ENCODE measurements around the gene FMNL2. TPM values are rescaled to one million over a fixed set of nuclear protein-coding genes. Genes with fewer than 3 reads are reported as not detected.

The FMNL2 gene
- total RNA-seq, 1 donor from 2014 or later, result 108 TPM

DNA sequence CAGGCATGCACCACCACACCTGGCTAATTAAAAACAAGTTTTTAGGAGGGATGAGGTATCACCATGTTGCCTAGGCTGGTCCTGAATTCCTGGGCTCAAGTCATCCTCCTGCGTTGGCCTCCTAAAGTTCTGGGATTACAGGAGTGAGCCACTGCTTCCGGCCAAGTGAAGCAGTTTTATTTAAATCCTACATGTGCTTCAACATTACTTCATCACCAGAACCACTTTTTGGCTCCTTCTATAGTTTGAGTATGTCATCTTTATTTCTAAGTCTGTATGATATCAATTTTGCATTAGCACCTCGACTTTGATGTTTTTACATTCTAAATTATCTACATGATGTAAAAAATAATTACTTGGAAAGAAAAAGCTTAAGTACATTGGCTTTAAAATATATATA lies 144.3 kb downstream of the FMNL2 start:
- Mint-ChIP-seq H3K9me3 (ENCODE audit: low read depth) (peaks cover 4% of the 10 kb centered on the region), H3K27ac (no peak overlapping the region), H3K4me3 (ENCODE audit: low read depth) (no peak overlapping the region), H3K27me3 (no peaks in the 10 kb centered on the region), H3K4me1 (ENCODE audit: low read depth) (peaks cover 30% of the 10 kb centered on the region), H3K36me3 (ENCODE audit: insufficient read depth) (no peaks in the 10 kb centered on the region)
- no peak for DNase-seq (ENCODE audit: low spot score, unreplicated experiment)
- TF ChIP-seq, protein P1, sequence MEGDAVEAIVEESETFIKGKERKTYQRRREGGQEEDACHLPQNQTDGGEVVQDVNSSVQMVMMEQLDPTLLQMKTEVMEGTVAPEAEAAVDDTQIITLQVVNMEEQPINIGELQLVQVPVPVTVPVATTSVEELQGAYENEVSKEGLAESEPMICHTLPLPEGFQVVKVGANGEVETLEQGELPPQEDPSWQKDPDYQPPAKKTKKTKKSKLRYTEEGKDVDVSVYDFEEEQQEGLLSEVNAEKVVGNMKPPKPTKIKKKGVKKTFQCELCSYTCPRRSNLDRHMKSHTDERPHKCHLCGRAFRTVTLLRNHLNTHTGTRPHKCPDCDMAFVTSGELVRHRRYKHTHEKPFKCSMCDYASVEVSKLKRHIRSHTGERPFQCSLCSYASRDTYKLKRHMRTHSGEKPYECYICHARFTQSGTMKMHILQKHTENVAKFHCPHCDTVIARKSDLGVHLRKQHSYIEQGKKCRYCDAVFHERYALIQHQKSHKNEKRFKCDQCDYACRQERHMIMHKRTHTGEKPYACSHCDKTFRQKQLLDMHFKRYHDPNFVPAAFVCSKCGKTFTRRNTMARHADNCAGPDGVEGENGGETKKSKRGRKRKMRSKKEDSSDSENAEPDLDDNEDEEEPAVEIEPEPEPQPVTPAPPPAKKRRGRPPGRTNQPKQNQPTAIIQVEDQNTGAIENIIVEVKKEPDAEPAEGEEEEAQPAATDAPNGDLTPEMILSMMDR (IDR thresholded peaks at IDR 0.05; ENCODE audit: unreplicated experiment), result no peak

DNA sequence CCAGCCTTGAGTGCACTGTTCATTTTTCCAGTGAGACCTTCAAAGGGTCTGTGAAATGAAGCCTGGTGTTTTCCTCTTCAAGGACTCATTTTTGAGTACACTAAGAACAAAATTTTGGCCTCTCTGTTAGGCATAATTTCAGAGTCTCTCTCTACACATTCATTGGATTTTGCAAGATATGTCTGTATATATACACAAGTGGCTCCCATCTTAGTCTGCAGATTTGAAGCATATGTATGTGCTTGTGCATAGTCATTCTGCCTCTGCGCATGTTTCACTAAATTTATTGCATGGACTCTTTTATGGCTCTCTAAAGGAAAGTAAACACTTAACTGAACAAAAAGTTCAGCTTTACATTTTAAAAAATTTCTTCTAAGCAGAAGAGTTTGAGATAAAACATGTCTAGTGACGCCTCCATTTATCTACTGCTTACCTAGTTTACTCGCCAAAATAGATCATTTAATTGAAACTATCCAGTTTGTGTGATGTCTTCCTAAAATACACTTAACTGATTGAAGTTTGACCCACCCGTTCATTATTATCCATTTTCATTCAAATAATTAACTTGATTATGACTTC lies 145.9 kb downstream of the FMNL2 start:
- TF ChIP-seq, protein P1 (IDR thresholded peaks at IDR 0.05; ENCODE audit: unreplicated experiment), result no peak
- Mint-ChIP-seq H3K9me3 (ENCODE audit: low read depth) (peaks cover 4% of the 10 kb centered on the region), H3K4me3 (ENCODE audit: low read depth) (no peak overlapping the region), H3K36me3 (ENCODE audit: insufficient read depth) (no peaks in the 10 kb centered on the region), H3K27ac (no peak overlapping the region), H3K27me3 (no peaks in the 10 kb centered on the region), H3K4me1 (ENCODE audit: low read depth) (peaks cover 33% of the 10 kb centered on the region)
- DNase-seq (ENCODE audit: low spot score, unreplicated experiment), result no peak

DNA sequence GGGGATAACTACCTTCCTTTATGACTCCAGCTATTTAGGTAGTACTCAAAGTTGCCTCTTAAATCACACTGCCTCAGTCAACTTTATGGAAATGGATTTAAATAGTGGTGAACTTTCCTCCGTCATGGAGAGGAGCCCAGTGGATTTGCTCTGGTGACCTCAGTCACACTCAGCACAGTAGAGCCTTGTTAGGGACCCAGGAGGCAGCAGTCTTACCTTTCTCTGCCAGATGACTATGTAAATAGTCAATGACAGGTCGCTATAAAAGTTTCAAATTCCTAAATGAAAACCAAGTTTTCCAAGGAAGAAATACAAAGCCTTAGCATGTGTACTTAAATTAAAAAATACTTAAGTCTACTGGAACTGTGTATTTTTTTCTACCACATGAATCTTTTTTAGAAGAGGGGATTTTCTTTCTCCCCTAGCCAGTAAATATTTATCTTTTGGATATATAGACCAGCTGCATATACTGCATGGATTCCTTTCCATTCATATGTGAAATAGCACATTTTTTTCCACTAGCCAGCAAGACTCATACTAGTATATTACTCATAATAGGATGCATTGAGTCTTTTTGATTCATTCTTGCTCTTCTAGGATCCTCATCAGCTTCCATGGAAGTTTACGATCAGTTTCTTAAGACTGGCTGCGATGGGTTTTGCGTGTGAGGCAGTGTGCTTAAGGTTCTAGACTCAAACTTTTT lies 147.1 kb downstream of the FMNL2 start:
- no peak overlapping the region for H3K4me3 Mint-ChIP-seq (ENCODE audit: low read depth)
- H3K27ac Mint-ChIP-seq, result peak overlapping the region; percentile 9
- peaks cover 41% of the 10 kb centered on the region for H3K4me1 Mint-ChIP-seq (ENCODE audit: low read depth)
- no peak for DNase-seq (ENCODE audit: low spot score, unreplicated experiment)
- H3K36me3 Mint-ChIP-seq (ENCODE audit: insufficient read depth), result no peaks in the 10 kb centered on the region
- no peaks in the 10 kb centered on the region for H3K27me3 Mint-ChIP-seq
- peaks cover 4% of the 10 kb centered on the region for H3K9me3 Mint-ChIP-seq (ENCODE audit: low read depth)
- TF ChIP-seq, protein P1 (IDR thresholded peaks at IDR 0.05; ENCODE audit: unreplicated experiment), result no peak

DNA sequence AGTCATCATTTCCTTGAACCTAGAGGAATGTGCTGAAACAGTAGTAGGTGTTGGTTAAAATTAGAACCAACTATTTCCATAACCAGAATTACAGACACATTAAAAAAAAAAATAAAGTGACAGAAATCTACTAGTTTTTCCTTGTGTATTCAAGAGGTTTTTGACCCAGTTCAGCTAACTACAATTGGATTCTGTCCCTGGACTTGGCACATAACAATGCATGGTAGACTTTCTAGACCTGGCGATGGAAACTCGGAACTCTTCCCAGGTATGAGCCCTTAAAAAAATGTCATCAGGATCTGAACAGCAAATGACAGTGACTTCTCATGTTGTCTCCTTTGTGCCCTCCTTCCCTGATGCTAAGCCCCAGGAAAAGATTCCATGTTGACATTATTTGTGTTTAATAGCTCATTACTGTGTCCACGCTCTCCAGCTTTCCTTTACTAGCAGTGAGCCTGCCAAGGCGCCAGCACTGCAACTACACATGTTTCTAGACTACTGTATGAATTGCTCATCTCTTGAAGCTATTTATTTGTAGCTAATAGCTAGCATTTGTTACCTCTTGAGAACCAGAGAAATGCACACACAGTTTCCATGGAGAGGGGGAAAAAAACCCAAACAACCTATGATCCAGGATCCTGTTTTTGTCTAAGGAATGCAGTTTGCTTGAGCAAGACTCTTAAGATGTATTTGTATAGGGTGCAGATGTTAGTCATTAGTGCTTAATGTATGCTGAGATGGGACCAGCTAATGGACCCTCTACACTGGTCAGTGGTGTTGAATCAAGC lies 148.5 kb downstream of the FMNL2 start:
- no peak for DNase-seq (ENCODE audit: low spot score, unreplicated experiment)
- Mint-ChIP-seq H3K9me3 (ENCODE audit: low read depth) (peaks cover 4% of the 10 kb centered on the region), H3K27me3 (no peaks in the 10 kb centered on the region)

More for the DNA sequence above, 148.5 kb downstream of the FMNL2 start:
- no peak overlapping the region for H3K4me3 Mint-ChIP-seq (ENCODE audit: low read depth)
- TF ChIP-seq, protein P1 (IDR thresholded peaks at IDR 0.05; ENCODE audit: unreplicated experiment), result no peak
- H3K27ac Mint-ChIP-seq, result peak overlapping the region; percentile 73
- no peaks in the 10 kb centered on the region for H3K36me3 Mint-ChIP-seq (ENCODE audit: insufficient read depth)
- H3K4me1 Mint-ChIP-seq (ENCODE audit: low read depth), result peaks cover 38% of the 10 kb centered on the region
